ENCODE data around the gene CDH4.
A peak's percentile ranks its signal among the peaks of the same experiment; 100 is the strongest.

The CDH4 gene

GRCh38 chr20:61877776-61878477 lies 625.9 kb downstream of the CDH4 start:
- in situ Hi-C loops (cut with HindIII; ENCODE audit: low pct_ligation_motif_present, low pct_unique_long_range_greater_than_20kb, low sequenced_read_pairs) = no loop called here
- no peak for DNase-seq

- DNase-seq = no peak
- in situ Hi-C loops (cut with HindIII; ENCODE audit: low pct_ligation_motif_present, low pct_unique_long_range_greater_than_20kb, low sequenced_read_pairs) = no loop called here
Observed at GRCh38 chr20:61878478-61879302, 626.6 kb downstream of the CDH4 start.

GRCh38 chr20:61879303-61879620 lies 627.2 kb downstream of the CDH4 start:
- in situ Hi-C loops (cut with HindIII; ENCODE audit: low pct_ligation_motif_present, low pct_unique_long_range_greater_than_20kb, low sequenced_read_pairs) = no loop called here

GRCh38 chr20:61879694-61880093 lies 627.6 kb downstream of the CDH4 start:
- no peak for DNase-seq
- in situ Hi-C loops (cut with HindIII; ENCODE audit: low pct_ligation_motif_present, low pct_unique_long_range_greater_than_20kb, low sequenced_read_pairs) = no loop called here

More at GRCh38 chr20:61879303-61879620, 627.2 kb downstream of the CDH4 start:
- no peak for DNase-seq

- no peak for DNase-seq
- in situ Hi-C loops (cut with HindIII; ENCODE audit: low pct_ligation_motif_present, low pct_unique_long_range_greater_than_20kb, low sequenced_read_pairs) = no loop called here
Observed at GRCh38 chr20:61880706-61881105, 628.6 kb downstream of the CDH4 start.

- in situ Hi-C loops (cut with HindIII; ENCODE audit: low pct_ligation_motif_present, low pct_unique_long_range_greater_than_20kb, low sequenced_read_pairs) = no loop called here
- no peak for DNase-seq
Observed at GRCh38 chr20:61881416-61881815, 629.4 kb downstream of the CDH4 start.

GRCh38 chr20:61881861-61882260 lies 629.8 kb downstream of the CDH4 start:
- in situ Hi-C loops (cut with HindIII; ENCODE audit: low pct_ligation_motif_present, low pct_unique_long_range_greater_than_20kb, low sequenced_read_pairs) = no loop called here
- DNase-seq = no peak

- no peak for DNase-seq
- in situ Hi-C loops (cut with HindIII; ENCODE audit: low pct_ligation_motif_present, low pct_unique_long_range_greater_than_20kb, low sequenced_read_pairs) = no loop called here
Observed at GRCh38 chr20:61882716-61883615, 630.9 kb downstream of the CDH4 start.

- no peak for DNase-seq
- in situ Hi-C loops (cut with HindIII; ENCODE audit: low pct_ligation_motif_present, low pct_unique_long_range_greater_than_20kb, low sequenced_read_pairs) = no loop called here
Observed at GRCh38 chr20:61883857-61884393, 631.9 kb downstream of the CDH4 start.

- in situ Hi-C loops (cut with HindIII; ENCODE audit: low pct_ligation_motif_present, low pct_unique_long_range_greater_than_20kb, low sequenced_read_pairs) = no loop called here
- no peak for DNase-seq
Observed at GRCh38 chr20:61884571-61885389, 632.7 kb downstream of the CDH4 start.

GRCh38 chr20:61885759-61886715 lies 634.0 kb downstream of the CDH4 start:
- DNase-seq = no peak
- in situ Hi-C loops (cut with HindIII; ENCODE audit: low pct_ligation_motif_present, low pct_unique_long_range_greater_than_20kb, low sequenced_read_pairs) = no loop called here

- DNase-seq = peak; percentile 30
- in situ Hi-C loops (cut with HindIII; ENCODE audit: low pct_ligation_motif_present, low pct_unique_long_range_greater_than_20kb, low sequenced_read_pairs) = no loop called here
Observed at GRCh38 chr20:61886721-61887595, 634.9 kb downstream of the CDH4 start.

GRCh38 chr20:61887596-61888093 lies 635.6 kb downstream of the CDH4 start:
- no peak for DNase-seq
- in situ Hi-C loops (cut with HindIII; ENCODE audit: low pct_ligation_motif_present, low pct_unique_long_range_greater_than_20kb, low sequenced_read_pairs) = no loop called here

GRCh38 chr20:61888101-61888865 lies 636.2 kb downstream of the CDH4 start:
- in situ Hi-C loops (cut with HindIII; ENCODE audit: low pct_ligation_motif_present, low pct_unique_long_range_greater_than_20kb, low sequenced_read_pairs) = no loop called here
- DNase-seq = no peak

GRCh38 chr20:61889659-61890058 lies 637.6 kb downstream of the CDH4 start:
- no peak for DNase-seq
- in situ Hi-C loops (cut with HindIII; ENCODE audit: low pct_ligation_motif_present, low pct_unique_long_range_greater_than_20kb, low sequenced_read_pairs) = no loop called here

Data from ACHN (cell line).